Measurements from ENCODE around the gene UBE2D4.
A peak's percentile ranks its signal among the peaks of the same experiment; 100 is the strongest.

Gene UBE2D4

DNA sequence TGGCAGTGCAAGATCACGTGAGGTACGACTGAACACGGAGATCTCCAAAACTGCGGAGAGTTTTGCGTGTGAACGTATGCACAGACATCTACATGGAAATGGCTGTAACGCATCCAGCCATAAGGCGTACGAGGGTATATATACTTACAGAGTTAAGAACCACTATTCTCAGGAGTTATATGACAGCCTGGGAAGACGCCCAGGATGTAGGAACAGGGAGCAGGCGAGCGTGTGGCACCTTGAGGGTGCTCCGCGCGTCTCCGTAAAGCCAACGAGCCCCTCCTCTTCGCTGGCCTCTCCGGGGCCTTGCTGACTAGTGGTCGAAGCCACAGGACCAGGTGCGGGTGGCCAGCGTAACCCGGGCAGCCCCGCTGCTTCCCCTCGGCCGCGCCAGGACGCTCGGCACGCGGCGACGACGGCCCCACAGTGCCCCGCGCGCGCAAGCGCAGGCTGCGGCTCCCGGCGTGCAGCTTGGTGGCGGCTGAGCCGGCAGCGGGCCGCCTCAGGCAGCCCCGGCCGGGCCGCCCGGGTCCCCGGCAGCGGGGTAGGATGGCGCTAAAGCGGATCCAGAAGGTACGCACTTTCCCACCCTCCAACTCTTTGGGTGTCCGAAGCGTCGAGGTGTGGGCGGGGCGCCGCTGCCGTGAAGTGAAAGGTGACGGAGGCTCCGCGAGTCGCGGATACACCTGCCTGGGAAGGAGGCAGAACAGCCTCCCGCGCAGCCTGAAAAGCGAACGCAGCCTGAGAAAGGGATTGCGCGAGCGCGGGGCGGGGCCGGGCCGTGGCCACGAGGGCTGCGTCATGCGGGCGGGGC, at the start of gene UBE2D4:
Gene UBE2D4 (plus strand): TSS at position 453 of the 814 bp plus-strand sequence. CDS start 97 bp downstream, at position 550.
- peak within 1 kb of the TSS; percentile 91 for H3K27ac ChIP-seq
- TF ChIP-seq, protein P1, sequence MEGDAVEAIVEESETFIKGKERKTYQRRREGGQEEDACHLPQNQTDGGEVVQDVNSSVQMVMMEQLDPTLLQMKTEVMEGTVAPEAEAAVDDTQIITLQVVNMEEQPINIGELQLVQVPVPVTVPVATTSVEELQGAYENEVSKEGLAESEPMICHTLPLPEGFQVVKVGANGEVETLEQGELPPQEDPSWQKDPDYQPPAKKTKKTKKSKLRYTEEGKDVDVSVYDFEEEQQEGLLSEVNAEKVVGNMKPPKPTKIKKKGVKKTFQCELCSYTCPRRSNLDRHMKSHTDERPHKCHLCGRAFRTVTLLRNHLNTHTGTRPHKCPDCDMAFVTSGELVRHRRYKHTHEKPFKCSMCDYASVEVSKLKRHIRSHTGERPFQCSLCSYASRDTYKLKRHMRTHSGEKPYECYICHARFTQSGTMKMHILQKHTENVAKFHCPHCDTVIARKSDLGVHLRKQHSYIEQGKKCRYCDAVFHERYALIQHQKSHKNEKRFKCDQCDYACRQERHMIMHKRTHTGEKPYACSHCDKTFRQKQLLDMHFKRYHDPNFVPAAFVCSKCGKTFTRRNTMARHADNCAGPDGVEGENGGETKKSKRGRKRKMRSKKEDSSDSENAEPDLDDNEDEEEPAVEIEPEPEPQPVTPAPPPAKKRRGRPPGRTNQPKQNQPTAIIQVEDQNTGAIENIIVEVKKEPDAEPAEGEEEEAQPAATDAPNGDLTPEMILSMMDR (conservative IDR thresholded peaks at IDR 0.05; ENCODE audit: low read depth), result no peak
- ChIA-PET POLR2A (ENCODE audit: low non-redundant PET) (interaction anchor here (0.5 to 0.6 kb wide), 4 partner anchors 32 to 275 kb away, joined by 3 to 9 read pairs (median 4); partner anchors contain the start of gene YKT6), CTCF (interaction anchor here (1.1 kb wide), 2 partner anchors 8 to 18 kb away, joined by 3 read pairs; no protein-coding TSS in a partner anchor)
- DNase-seq (ENCODE audit: low spot score), result peak; percentile 87

GRCh38 chr7:43876976-43877745, 49.1 kb upstream of the UBE2D4 start:
- POLR2A ChIA-PET (ENCODE audit: low non-redundant PET), result no interaction called here

DNA sequence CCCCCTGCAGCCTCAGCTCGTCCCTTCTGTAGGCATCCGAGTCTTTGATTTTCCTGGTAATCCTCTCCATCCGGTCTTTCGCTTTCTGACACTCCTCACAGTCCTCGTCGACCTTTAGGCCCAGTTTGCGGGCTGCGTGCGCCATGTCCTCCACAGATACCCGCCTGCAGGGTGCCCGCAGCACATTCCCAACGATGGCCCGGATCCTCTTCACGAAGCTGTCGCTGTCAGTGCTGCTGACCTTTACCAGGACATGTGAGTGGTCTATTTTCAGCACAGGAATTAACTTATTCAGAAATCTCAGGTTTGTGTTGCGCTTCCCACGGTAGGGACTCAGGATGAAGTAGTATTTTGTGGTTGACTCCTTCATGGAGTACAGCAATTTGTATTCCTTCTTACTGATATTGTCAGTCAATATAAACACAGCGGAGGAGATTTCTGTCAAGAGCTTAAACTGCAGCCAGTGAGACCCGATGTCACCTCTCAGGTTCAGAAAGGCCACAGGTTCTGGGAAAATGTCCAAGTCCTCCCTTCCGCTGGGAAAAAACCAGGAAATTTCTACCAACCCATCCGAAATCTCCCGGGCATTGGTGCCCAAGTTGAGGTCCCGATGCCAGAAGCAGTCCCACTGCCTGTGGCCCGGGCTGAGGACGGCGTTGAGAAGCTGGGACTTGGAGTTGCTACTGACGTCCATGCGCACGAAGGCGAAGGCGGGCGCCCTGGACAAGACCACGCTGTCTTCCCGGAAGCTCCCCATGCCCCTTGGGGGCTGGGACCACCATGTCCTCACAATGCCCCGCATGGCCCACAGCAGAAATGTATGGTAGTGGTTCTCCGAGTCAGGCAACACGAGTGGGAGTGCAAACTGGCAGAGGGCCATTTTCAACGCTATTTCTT, 48.0 kb upstream of the UBE2D4 start:
- TF ChIP-seq, protein P1 (conservative IDR thresholded peaks at IDR 0.05; ENCODE audit: low read depth), result no peak
- no peak for DNase-seq (ENCODE audit: low spot score)
- POLR2A ChIA-PET (ENCODE audit: low non-redundant PET), result no interaction called here
- CTCF ChIA-PET, result interaction anchor here (1.2 kb wide), 1 partner anchor 439 kb away, joined by 4 read pairs; no protein-coding TSS in a partner anchor
- peak overlapping the region; percentile 7; the same call in 1 of the 2 replicates for H3K27ac ChIP-seq

More at GRCh38 chr7:43876976-43877745, 49.1 kb upstream of the UBE2D4 start:
- DNase-seq (ENCODE audit: low spot score), result no peak
- H3K27ac ChIP-seq, result peak overlapping the region; percentile 4; the same call in 1 of the 2 replicates
- TF ChIP-seq, protein P1 (conservative IDR thresholded peaks at IDR 0.05; ENCODE audit: low read depth), result no peak
- CTCF ChIA-PET, result no interaction called here

GRCh38 chr7:43878867-43879266, 47.4 kb upstream of the UBE2D4 start:
- no peak for DNase-seq (ENCODE audit: low spot score)
- ChIA-PET POLR2A (ENCODE audit: low non-redundant PET) (no interaction called here), CTCF (interaction anchor here (1.2 kb wide), 1 partner anchor 439 kb away, joined by 4 read pairs; no protein-coding TSS in a partner anchor)
- TF ChIP-seq, protein P1 (conservative IDR thresholded peaks at IDR 0.05; ENCODE audit: low read depth), result no peak
- H3K27ac ChIP-seq, result peak overlapping the region; percentile 7; the same call in 1 of the 2 replicates

- no peak for DNase-seq (ENCODE audit: low spot score)
- ChIA-PET CTCF (no interaction called here), POLR2A (ENCODE audit: low non-redundant PET) (no interaction called here)
- peak overlapping the region; percentile 7; the same call in 1 of the 2 replicates for H3K27ac ChIP-seq
- TF ChIP-seq, protein P1 (conservative IDR thresholded peaks at IDR 0.05; ENCODE audit: low read depth), result no peak
Observed at GRCh38 chr7:43879477-43879876, 46.8 kb upstream of the UBE2D4 start.

All from RWPE1 (cell line).